Trophoblast cell (in vitro differentiated cells and primary cell): ENCODE measurements around the gene C1orf198.
"Not testable (repeated sequence)": the region's sequence is repeated elsewhere in the genome, so short reads cannot be mapped to it uniquely, and the experiment has no call there.

Experiments
- DNase-seq, 2 donors: peaks; one replicate each; pipeline ENCODE4 v3.0.0-alpha.2; 2016
- H2AFZ ChIP-seq: 2 replicates; pipeline ENCODE4 v1.6.1; 2013; ENCODE audit warnings: low read length, moderate library complexity, mild to moderate bottlenecking; ENCODE audit not compliant: insufficient read depth, poor library complexity
- H2AK5ac ChIP-seq: 2 replicates; pipeline ENCODE4 v1.6.1; 2013; ENCODE audit warnings: mild to moderate bottlenecking, low read length
- H2BK120ac ChIP-seq: 2 replicates; pipeline ENCODE4 v1.6.1; 2013; ENCODE audit warnings: low read length, mild to moderate bottlenecking, moderate library complexity; ENCODE audit not compliant: insufficient read depth, poor library complexity
- H2BK12ac ChIP-seq: 2 replicates; pipeline ENCODE4 v1.6.1; 2013; ENCODE audit warnings: mild to moderate bottlenecking, low read length, moderate library complexity
- H2BK5ac ChIP-seq: 2 replicates; pipeline ENCODE4 v1.6.1; 2013; ENCODE audit warnings: low read length, low read depth, moderate library complexity, mild to moderate bottlenecking; ENCODE audit not compliant: poor library complexity
- H3K14ac ChIP-seq: 2 replicates; pipeline ENCODE4 v1.6.1; 2013; ENCODE audit warnings: mild to moderate bottlenecking, low read length
- H3K18ac ChIP-seq: 2 replicates; pipeline ENCODE4 v1.6.1; 2013; ENCODE audit warnings: mild to moderate bottlenecking, low read length
- H3K23ac ChIP-seq: 2 replicates; pipeline ENCODE4 v1.6.1; 2013; ENCODE audit warnings: low read length
- H3K27ac ChIP-seq: 2 replicates; pipeline ENCODE4 v1.5.1; 2013; ENCODE audit warnings: low read depth, mild to moderate bottlenecking, inconsistent platforms, low read length, moderate library complexity
- H3K27me3 ChIP-seq: 2 replicates; pipeline ENCODE4 v1.6.1; 2013; ENCODE audit warnings: inconsistent platforms, mild to moderate bottlenecking, low read length, moderate library complexity; ENCODE audit not compliant: insufficient read depth
- H3K36me3 ChIP-seq, 2 experiments: 1 replicate in 1 of 2; 2 replicates in 1 of 2; pipeline ENCODE4 v1.6.1; 2013; ENCODE audit warnings: low read length in 2 of 2, mild to moderate bottlenecking in 2 of 2, moderate library complexity in 1 of 2; ENCODE audit not compliant: insufficient read depth in 2 of 2, control insufficient read depth in 1 of 2
- H3K4ac ChIP-seq: 2 replicates; pipeline ENCODE4 v1.6.1; 2013; ENCODE audit warnings: low read depth, mild to moderate bottlenecking, low read length, moderate library complexity
- H3K4me1 ChIP-seq, 2 experiments: 1 replicate in 1 of 2; 2 replicates in 1 of 2; pipeline ENCODE4 v1.6.1; 2013; ENCODE audit warnings: low read length in 2 of 2, mild to moderate bottlenecking in 2 of 2, moderate library complexity in 1 of 2; ENCODE audit not compliant: insufficient read depth in 2 of 2, control insufficient read depth in 1 of 2
- H3K4me2 ChIP-seq: 2 replicates; pipeline ENCODE4 v1.6.1; 2013; ENCODE audit warnings: inconsistent platforms, mild to moderate bottlenecking, low read length, moderate library complexity
- H3K4me3 ChIP-seq: 2 replicates; pipeline ENCODE4 v1.5.1; 2013; ENCODE audit warnings: mild to moderate bottlenecking, low read depth, low read length, inconsistent platforms
- H3K79me1 ChIP-seq: one replicate; pipeline ENCODE4 v1.6.1; 2013; ENCODE audit warnings: low read length
- H3K79me2 ChIP-seq: 2 replicates; pipeline ENCODE4 v1.6.1; 2013; ENCODE audit warnings: low read length, mild to moderate bottlenecking; ENCODE audit not compliant: control insufficient read depth, insufficient read depth, poor library complexity
- H3K9ac ChIP-seq: 2 replicates; pipeline ENCODE4 v1.6.1; 2013; ENCODE audit warnings: mild to moderate bottlenecking, low read length
- H3K9me3 ChIP-seq: 2 replicates; pipeline ENCODE4 v1.6.1; 2013; ENCODE audit warnings: low read depth, mild to moderate bottlenecking, control low read depth, inconsistent platforms, low read length; ENCODE audit not compliant: insufficient read depth
- H4K12ac ChIP-seq: 2 replicates; pipeline ENCODE4 v1.6.1; 2013; ENCODE audit warnings: low read depth, mild to moderate bottlenecking, low read length, moderate library complexity
- H4K8ac ChIP-seq: 2 replicates; pipeline ENCODE4 v1.6.1; 2013; ENCODE audit warnings: low read depth, mild to moderate bottlenecking, low read length, moderate library complexity
- H4K91ac ChIP-seq: one replicate; pipeline ENCODE4 v1.6.1; 2013; ENCODE audit warnings: low read depth, mild to moderate bottlenecking, low read length, moderate library complexity
- WGBS: extraction: QIAGEN DNeasy Blood & Tissue Kit; methylation state at CpG from one replicate; pipeline ENCODE4 v1.1.7; 2013; ENCODE audit warnings: missing lambda C conversion rate; ENCODE audit not compliant: insufficient read length, insufficient coverage; ENCODE audit errors: extremely low coverage; 5-methylcytosine and 5-hydroxymethylcytosine counted together

The C1orf198 gene

GRCh38 chr1:230849451-230850224 lies 18.7 kb downstream of the C1orf198 start:
- Histone ChIP-seq H4K12ac (no peak overlapping the region), H4K91ac (peak overlapping the region; percentile 100), H3K4ac (peak overlapping the region; percentile 98), H3K9me3 (peaks cover 3% of the 10 kb centered on the region), H3K4me1 (peaks cover 36 to 39% of the 10 kb centered on the region in 2 experiments), H2BK5ac (peak overlapping the region; percentile 98), H3K18ac (peak overlapping the region; percentile 100), H4K8ac (peak overlapping the region; percentile 97), H3K9ac (no peak overlapping the region), H3K14ac (peak overlapping the region; percentile 99), H3K27me3 (no peaks in the 10 kb centered on the region), H3K79me1 (peaks cover 37% of the 10 kb centered on the region), H2BK120ac (peak overlapping the region; percentile 100), H2AK5ac (peak overlapping the region; percentile 98), H3K36me3 (peaks cover 13 to 29% of the 10 kb centered on the region in 2 experiments), H3K79me2 (peaks cover 20% of the 10 kb centered on the region), H2BK12ac (peak overlapping the region; percentile 100), H3K23ac (no peak overlapping the region), H2AFZ (peak overlapping the region; percentile 13), H3K4me3 (no peak overlapping the region), H3K27ac (peak overlapping the region; percentile 97), H3K4me2 (peak overlapping the region; percentile 17)
- DNase-seq, result peak in 1 of 2 donors; percentile 28
- no CpG with 5 or more reads among the region's 14 CpGs for WGBS

DNA sequence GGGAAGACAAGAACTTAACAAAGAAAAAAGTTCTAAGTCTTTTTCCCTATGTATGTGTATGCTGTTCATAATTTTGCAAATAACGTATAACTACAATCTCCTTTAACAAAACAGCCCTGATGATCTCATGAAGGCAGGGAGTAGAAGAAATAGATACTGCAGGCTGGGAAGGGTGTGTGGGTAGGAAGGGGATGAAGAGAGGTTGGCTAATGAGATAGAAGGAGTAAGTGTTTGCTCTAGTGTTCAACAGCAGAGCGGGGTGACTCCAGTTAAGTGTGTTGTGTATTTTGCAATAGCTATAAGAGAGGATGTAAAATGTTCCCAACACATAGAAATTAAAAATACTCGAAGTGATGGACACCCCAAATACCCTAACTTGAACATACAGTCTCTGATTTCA lies 20.1 kb downstream of the C1orf198 start:
- Histone ChIP-seq H3K23ac (no peak overlapping the region), H3K27ac (no peak overlapping the region), H3K4me2 (no peak overlapping the region), H4K8ac (no peak overlapping the region), H2AK5ac (no peak overlapping the region), H3K9ac (no peak overlapping the region), H3K36me3 (peaks cover 19 to 32% of the 10 kb centered on the region in 2 experiments), H3K79me2 (peaks cover 20% of the 10 kb centered on the region), H3K79me1 (peaks cover 37% of the 10 kb centered on the region), H3K18ac (no peak overlapping the region), H3K27me3 (no peaks in the 10 kb centered on the region), H2AFZ (no peak overlapping the region), H4K12ac (no peak overlapping the region), H4K91ac (peak overlapping the region; percentile 76), H2BK12ac (peak overlapping the region; percentile 90), H2BK5ac (no peak overlapping the region), H3K14ac (no peak overlapping the region), H2BK120ac (no peak overlapping the region), H3K4me1 (peaks cover 36% of the 10 kb centered on the region in 2 experiments), H3K9me3 (peaks cover 3% of the 10 kb centered on the region), H3K4me3 (no peak overlapping the region), H3K4ac (no peak overlapping the region)
- WGBS, result no CpG with 5 or more reads among the region's 3 CpGs
- no peak for DNase-seq

GRCh38 chr1:230845184-230845583 lies 23.1 kb downstream of the C1orf198 start:
- not testable (repeated sequence) for H2AK5ac ChIP-seq

GRCh38 chr1:230844561-230844960 lies 23.8 kb downstream of the C1orf198 start:
- no CpG with 5 or more reads among the region's 4 CpGs for WGBS
- Histone ChIP-seq H3K27me3 (no peaks in the 10 kb centered on the region), H2AK5ac (no peak overlapping the region), H3K36me3 (peaks cover 25 to 37% of the 10 kb centered on the region in 2 experiments), H3K79me2 (peaks cover 10% of the 10 kb centered on the region), H4K91ac (no peak overlapping the region), H3K9me3 (no peaks in the 10 kb centered on the region), H2AFZ (no peak overlapping the region), H3K27ac (no peak overlapping the region), H3K79me1 (peaks cover 13% of the 10 kb centered on the region), H3K18ac (peak overlapping the region; percentile 19), H3K4me2 (no peak overlapping the region), H4K8ac (no peak overlapping the region), H2BK5ac (no peak overlapping the region), H3K4me3 (no peak overlapping the region), H3K23ac (no peak overlapping the region), H3K14ac (no peak overlapping the region), H3K4ac (no peak overlapping the region), H3K4me1 (peaks cover 14 to 21% of the 10 kb centered on the region in 2 experiments), H2BK120ac (no peak overlapping the region), H2BK12ac (no peak overlapping the region), H3K9ac (no peak overlapping the region), H4K12ac (no peak overlapping the region)
- DNase-seq, result no peak

More at GRCh38 chr1:230845184-230845583, 23.1 kb downstream of the C1orf198 start:
- H4K12ac ChIP-seq, H2BK5ac ChIP-seq, H2BK120ac ChIP-seq, H3K4ac ChIP-seq, H3K23ac ChIP-seq, H2BK12ac ChIP-seq, DNase-seq, H3K9ac ChIP-seq, H3K14ac ChIP-seq, H3K18ac ChIP-seq, H3K9me3 ChIP-seq, H2AFZ ChIP-seq, H3K4me3 ChIP-seq, H3K27me3 ChIP-seq, H3K27ac ChIP-seq, H3K4me2 ChIP-seq, H4K91ac ChIP-seq, H4K8ac ChIP-seq: not testable (repeated sequence)
- Histone ChIP-seq H3K4me1 (peaks cover 20 to 26% of the 10 kb centered on the region in 2 experiments), H3K36me3 (peaks cover 25 to 36% of the 10 kb centered on the region in 2 experiments), H3K79me1 (peaks cover 20% of the 10 kb centered on the region), H3K79me2 (peaks cover 10% of the 10 kb centered on the region)
- WGBS, result no CpG with 5 or more reads among the region's 7 CpGs
